Erythroblast (primary cell): Measurements from ENCODE around the gene IL16.

ENCODE experiments used
- GATA1 ChIP-seq: IDR thresholded peaks from 2 replicates; pipeline ENCODE4 v1.6.1; 2011; ENCODE audit warnings: low read depth, mild to moderate bottlenecking, control low read depth, low read length, moderate library complexity
- POLR2A ChIP-seq: IDR thresholded peaks from 2 replicates; pipeline ENCODE4 v1.6.1; 2011; ENCODE audit warnings: mild to moderate bottlenecking, low read length

- TF ChIP-seq GATA1 (no peak), POLR2A (no peak)
Observed at GRCh38 chr15:81255315-81255957, 58.8 kb downstream of the IL16 start.
